Omental fat pad (tissue), 4 donors: ENCODE measurements around the gene TMEM245. TPM values are rescaled to one million over a fixed set of nuclear protein-coding genes. Genes with fewer than 3 reads are reported as not detected.

Experiments used
- ATAC-seq: fragments of 150-250 bp; one replicate; pipeline ENCODE4 v1.9.1; 2016; ENCODE audit warnings: mild to moderate bottlenecking, moderate library complexity; ENCODE audit not compliant: low FRiP score
- DNase-seq: peaks from one replicate; pipeline ENCODE4 v3.0.0-alpha.2; 2019; ENCODE audit warnings: low spot score
- total RNA-seq, 4 donors: library from RNA; depleted of rRNA; stranded (reverse); fragments of >200 nt; gene quantifications; one replicate each; pipeline ENCODE4 v1.1.0, GENCODE V29; 2016
- TF ChIP-seq, protein P1 (sequence below), 3 donors: fragments of 450-650 bp; IDR thresholded peaks; one replicate each; pipeline ENCODE4 v1.5.1; 2016 to 2017; ENCODE audit warnings: antibody characterized with exemption in 3 of 3, mild to moderate bottlenecking in 3 of 3, moderate library complexity in 2 of 3

Gene TMEM245
- total RNA-seq, 4 donors from 2014 or later: 64.8 to 91.5 (median 76.5) TPM

GRCh38 chr9:109052416-109052815, 67.3 kb downstream of the TMEM245 start:
- ATAC-seq (no peak), DNase-seq (no peak)
- TF ChIP-seq, protein P1, sequence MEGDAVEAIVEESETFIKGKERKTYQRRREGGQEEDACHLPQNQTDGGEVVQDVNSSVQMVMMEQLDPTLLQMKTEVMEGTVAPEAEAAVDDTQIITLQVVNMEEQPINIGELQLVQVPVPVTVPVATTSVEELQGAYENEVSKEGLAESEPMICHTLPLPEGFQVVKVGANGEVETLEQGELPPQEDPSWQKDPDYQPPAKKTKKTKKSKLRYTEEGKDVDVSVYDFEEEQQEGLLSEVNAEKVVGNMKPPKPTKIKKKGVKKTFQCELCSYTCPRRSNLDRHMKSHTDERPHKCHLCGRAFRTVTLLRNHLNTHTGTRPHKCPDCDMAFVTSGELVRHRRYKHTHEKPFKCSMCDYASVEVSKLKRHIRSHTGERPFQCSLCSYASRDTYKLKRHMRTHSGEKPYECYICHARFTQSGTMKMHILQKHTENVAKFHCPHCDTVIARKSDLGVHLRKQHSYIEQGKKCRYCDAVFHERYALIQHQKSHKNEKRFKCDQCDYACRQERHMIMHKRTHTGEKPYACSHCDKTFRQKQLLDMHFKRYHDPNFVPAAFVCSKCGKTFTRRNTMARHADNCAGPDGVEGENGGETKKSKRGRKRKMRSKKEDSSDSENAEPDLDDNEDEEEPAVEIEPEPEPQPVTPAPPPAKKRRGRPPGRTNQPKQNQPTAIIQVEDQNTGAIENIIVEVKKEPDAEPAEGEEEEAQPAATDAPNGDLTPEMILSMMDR (IDR thresholded peaks at IDR 0.05): no peak

- TF ChIP-seq, protein P1 (IDR thresholded peaks at IDR 0.05): no peak
- ATAC-seq (no peak), DNase-seq (no peak)
Measured at GRCh38 chr9:109051733-109052132, 68.0 kb downstream of the TMEM245 start.

DNA sequence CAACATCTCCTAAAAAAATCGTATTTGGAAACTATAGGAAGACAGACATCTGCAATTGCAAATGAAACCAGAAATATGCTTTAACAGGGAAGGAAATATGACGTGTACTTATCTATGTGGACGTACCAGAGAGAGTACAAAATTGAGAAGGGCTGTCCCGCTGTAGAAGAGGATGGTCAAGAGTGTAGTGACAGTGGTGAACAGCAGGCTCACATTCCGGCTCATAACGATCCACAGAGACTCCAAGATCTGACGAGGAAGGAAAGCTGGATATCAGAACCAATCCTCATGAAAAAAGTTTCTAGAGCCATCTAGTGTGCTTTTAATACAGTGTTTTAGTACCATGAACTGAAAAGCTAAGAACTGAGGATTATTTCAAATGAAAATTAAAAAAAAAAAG, 69.3 kb downstream of the TMEM245 start:
- DNase-seq (no peak), ATAC-seq (no peak)

GRCh38 chr9:109048822-109049221, 70.9 kb downstream of the TMEM245 start:
- TF ChIP-seq, protein P1 (IDR thresholded peaks at IDR 0.05): no peak
- no peak for ATAC-seq
- DNase-seq: no peak

More for the DNA sequence above, 69.3 kb downstream of the TMEM245 start:
- TF ChIP-seq, protein P1 (IDR thresholded peaks at IDR 0.05): no peak

GRCh38 chr9:109047259-109047658, 72.5 kb downstream of the TMEM245 start:
- ATAC-seq: no peak
- TF ChIP-seq, protein P1 (IDR thresholded peaks at IDR 0.05): no peak

DNA sequence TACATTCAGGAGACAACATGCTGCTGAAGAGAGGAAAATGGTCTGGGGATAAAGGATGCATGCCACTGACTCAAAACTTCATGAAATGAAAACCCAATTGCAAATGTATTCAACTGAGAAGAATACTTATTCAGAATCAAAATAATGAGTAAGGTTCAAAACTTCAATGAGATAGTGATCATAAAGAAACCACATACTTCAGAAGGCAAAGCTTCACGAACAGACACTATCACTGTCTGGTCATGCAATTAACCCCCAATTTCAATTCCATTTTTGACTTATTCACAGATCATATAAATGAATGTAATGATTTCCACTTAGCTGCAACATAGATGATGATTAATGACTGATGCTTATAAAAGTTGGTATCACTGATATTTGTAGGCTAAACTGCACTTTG, 73.4 kb downstream of the TMEM245 start:
- TF ChIP-seq, protein P1 (IDR thresholded peaks at IDR 0.05): no peak
- ATAC-seq: no peak
- no peak for DNase-seq

More at GRCh38 chr9:109047259-109047658, 72.5 kb downstream of the TMEM245 start:
- no peak for DNase-seq

GRCh38 chr9:109043578-109043977, 76.2 kb downstream of the TMEM245 start:
- ATAC-seq (no peak), DNase-seq (no peak)
- TF ChIP-seq, protein P1 (IDR thresholded peaks at IDR 0.05): no peak
